Measurements from ENCODE around the gene CFAP97D1. TPM values are rescaled to one million over a fixed set of nuclear protein-coding genes. Genes with fewer than 3 reads are reported as not detected.

The CFAP97D1 gene
- total and polyA plus RNA-seq, 10 of the 15 experiments (the other 5 are each of a cell fraction or from before 2014, with no cell fraction given) = 0.13 TPM; not detected in 9

- RAD21 ChIA-PET (ENCODE audit: unreplicated experiment) = no interaction called here
- Histone ChIP-seq H3K27me3 (replicated peaks in 1 of 2; ENCODE audit: control insufficient read depth in 2 of 2, insufficient read depth in 2 of 2, low read length in 1 of 2) (peaks cover 0 to 4% of the 10 kb centered on the region in 2 experiments; a peak in 2 of 4 replicates), H3K9me3 (replicated peaks; ENCODE audit: control insufficient read depth, insufficient read depth, low read length) (no peaks in the 10 kb centered on the region), H3K4me2 (ENCODE audit: control insufficient read depth, insufficient read depth) (no peak overlapping the region), H3K36me3 (ENCODE audit: control insufficient read depth in 2 of 2, insufficient read depth in 2 of 2, low read length in 1 of 2) (no peaks in the 10 kb centered on the region), H3K4me1 (ENCODE audit: control insufficient read depth, insufficient read depth, low read length) (no peaks in the 10 kb centered on the region), H4K20me1 (ENCODE audit: control insufficient read depth, insufficient read depth) (no peaks in the 10 kb centered on the region), H2AFZ (ENCODE audit: control insufficient read depth, low read depth, low read length) (no peak overlapping the region), H3K9ac (ENCODE audit: control insufficient read depth, insufficient read depth, low read length) (no peak overlapping the region), H3K4me3 (no peak overlapping the region), H3K79me2 (ENCODE audit: control insufficient read depth, insufficient read depth, low read length) (no peaks in the 10 kb centered on the region), H3K27ac (ENCODE audit: control insufficient read depth, insufficient read depth) (no peak overlapping the region)
- intact Hi-C loops (cut with micrococcal nuclease; ENCODE audit: unreplicated experiment) (no loop called here), in situ Hi-C loops (cut with MboI) (no loop called here)
- SMC1A ChIA-PET (ENCODE audit: uncharacterized antibody, unreplicated experiment) = interaction anchor here (1.6 kb wide), 1 partner anchor 14 kb away, joined by 3 read pairs; no protein-coding TSS in a partner anchor
- no peak for FAIRE-seq
- ATAC-seq = no peak
- 13% methylated on average over 2 of the region's 2 CpGs for WGBS (ENCODE audit: insufficient coverage, insufficient replicate concordance, low lambda C conversion rate, missing lambda C conversion rate)
- POLR2A ChIA-PET = interaction anchor here (0.6 kb wide), 1 partner anchor 13 kb away, joined by 3 read pairs; no protein-coding TSS in a partner anchor
- no peak for DNase-seq (ENCODE audit: low read depth, low spot score)
- CTCF ChIA-PET = interaction anchor here (0.7 kb wide), 1 partner anchor 24 kb away, joined by 3 read pairs; no protein-coding TSS in a partner anchor
- TF ChIP-seq YBX1 (IDR thresholded peaks at IDR 0.05) = no peak
- no peak for TF ChIP-seq CEBPZ (IDR thresholded peaks at IDR 0.05; ENCODE audit: low read depth, low read length)
- TF ChIP-seq NR2F1 (conservative IDR thresholded peaks at IDR 0.05) = no peak
- TF ChIP-seq PBX3 (IDR thresholded peaks at IDR 0.05; ENCODE audit: insufficient replicate concordance, low read depth, low read length) = no peak
- no peak for TF ChIP-seq EGR1 (IDR thresholded peaks at IDR 0.05; ENCODE audit: borderline replicate concordance in 1 of 2, low read depth in 2 of 2, low read length in 2 of 2)
- TF ChIP-seq BMI1 (IDR thresholded peaks at IDR 0.05; ENCODE audit: borderline replicate concordance) = no peak
- no peak for TF ChIP-seq CBFB (IDR thresholded peaks at IDR 0.05; ENCODE audit: low read depth)
- TF ChIP-seq YY1 (IDR thresholded peaks at IDR 0.05; ENCODE audit: low read depth, low read length) = no peak
- TF ChIP-seq CTCF (IDR thresholded peaks at IDR 0.05 in 2 of 3, conservative IDR thresholded peaks at IDR 0.05 in 1 of 3; ENCODE audit: control insufficient read depth in 2 of 3, extremely low read depth in 1 of 3, insufficient read depth in 1 of 3, low read depth in 3 of 3, low read length in 3 of 3) = no peak
- no TSS peak for BruUV-seq (replicated peaks)
Measured at GRCh38 chr17:43736389-43736788, 43.8 kb upstream of the CFAP97D1 start.

All from GM12878 (cell line).